ENCODE data around the gene MALRD1.

GRCh38 chr10:19142967-19143366, 94.4 kb downstream of the MALRD1 start:
- no peak for TF ChIP-seq POLR2A (IDR thresholded peaks at IDR 0.05; ENCODE audit: control extremely low read depth in 1 of 2, low read depth in 2 of 2, low read length in 2 of 2)
- no peak for TF ChIP-seq SIRT6 (IDR thresholded peaks at IDR 0.05; ENCODE audit: low read length)
- no peak for TF ChIP-seq NANOG (IDR thresholded peaks at IDR 0.05; ENCODE audit: insufficient read depth, low read depth, low read length, poor library complexity, severe bottlenecking)
- no peak for TF ChIP-seq EZH2 (IDR thresholded peaks at IDR 0.05; ENCODE audit: low read depth, low read length, severe bottlenecking)
- TF ChIP-seq YY1 (IDR thresholded peaks at IDR 0.05; ENCODE audit: low read depth, low read length), result no peak
- TF ChIP-seq CTCF (IDR thresholded peaks at IDR 0.05; ENCODE audit: control extremely low read depth in 1 of 3, insufficient read depth in 1 of 3, low read depth in 1 of 3, low read length in 3 of 3), result no peak
- TF ChIP-seq FOSL1 (IDR thresholded peaks at IDR 0.05; ENCODE audit: insufficient read depth, low read depth, low read length), result no peak
